GM21390 (cell line): Measurements from ENCODE around the gene C11orf86.

Experiments used
- ATAC-seq: cut with Tn5 transposase; IDR thresholded peaks from one replicate; pipeline ENCODE4 v1.9.1; 2021; ENCODE audit not compliant: unreplicated experiment

C11orf86 gene

GRCh38 chr11:66966351-66966750 is 8.8 kb upstream of the C11orf86 start:
- no peak for ATAC-seq

GRCh38 chr11:66967670-66968425 is 7.3 kb upstream of the C11orf86 start:
- no peak for ATAC-seq

- no peak for ATAC-seq
These were observed 5.4 kb upstream of the C11orf86 start for GRCh38 chr11:66969584-66970225.

GRCh38 chr11:66970371-66970806 is 4.7 kb upstream of the C11orf86 start:
- ATAC-seq = no peak

GRCh38 chr11:66970807-66971442 is 4.2 kb upstream of the C11orf86 start:
- ATAC-seq = no peak

GRCh38 chr11:66971488-66971887 is 3.6 kb upstream of the C11orf86 start:
- no peak for ATAC-seq

GRCh38 chr11:66973956-66974580 is 1.0 kb upstream of the C11orf86 start:
- no peak for ATAC-seq

GRCh38 chr11:66975405-66976027 is 412 bp downstream of the C11orf86 start:
- ATAC-seq = no peak

GRCh38 chr11:66976028-66976467 is 944 bp downstream of the C11orf86 start:
- no peak for ATAC-seq

- no peak for ATAC-seq
These were observed 1.8 kb downstream of the C11orf86 start for GRCh38 chr11:66976925-66977324.

GRCh38 chr11:66978229-66978628 is 3.1 kb downstream of the C11orf86 start:
- ATAC-seq = no peak

- no peak for ATAC-seq
These were observed 3.6 kb downstream of the C11orf86 start for GRCh38 chr11:66978717-66979116.

GRCh38 chr11:66979336-66979980 is 4.4 kb downstream of the C11orf86 start:
- no peak for ATAC-seq

- ATAC-seq = no peak
These were observed 7.0 kb downstream of the C11orf86 start for GRCh38 chr11:66981976-66982578.

GRCh38 chr11:66983275-66983924 is 8.3 kb downstream of the C11orf86 start:
- no peak for ATAC-seq

- no peak for ATAC-seq
These were observed 10.5 kb downstream of the C11orf86 start for GRCh38 chr11:66985508-66986177.

GRCh38 chr11:66986178-66986545 is 11.1 kb downstream of the C11orf86 start:
- ATAC-seq = no peak

- ATAC-seq = no peak
These were observed 12.1 kb downstream of the C11orf86 start for GRCh38 chr11:66987158-66987620.
